GM21423 (cell line): ENCODE measurements around the gene MVK.
"Not testable (repeated sequence)": the region's sequence is repeated elsewhere in the genome, so short reads cannot be mapped to it uniquely, and the experiment has no call there.

Experiments
- ATAC-seq: cut with Tn5 transposase; IDR thresholded peaks from one replicate; pipeline ENCODE4 v1.9.1; 2021; ENCODE audit warnings: mild to moderate bottlenecking, moderate library complexity; ENCODE audit not compliant: unreplicated experiment

Gene MVK

DNA sequence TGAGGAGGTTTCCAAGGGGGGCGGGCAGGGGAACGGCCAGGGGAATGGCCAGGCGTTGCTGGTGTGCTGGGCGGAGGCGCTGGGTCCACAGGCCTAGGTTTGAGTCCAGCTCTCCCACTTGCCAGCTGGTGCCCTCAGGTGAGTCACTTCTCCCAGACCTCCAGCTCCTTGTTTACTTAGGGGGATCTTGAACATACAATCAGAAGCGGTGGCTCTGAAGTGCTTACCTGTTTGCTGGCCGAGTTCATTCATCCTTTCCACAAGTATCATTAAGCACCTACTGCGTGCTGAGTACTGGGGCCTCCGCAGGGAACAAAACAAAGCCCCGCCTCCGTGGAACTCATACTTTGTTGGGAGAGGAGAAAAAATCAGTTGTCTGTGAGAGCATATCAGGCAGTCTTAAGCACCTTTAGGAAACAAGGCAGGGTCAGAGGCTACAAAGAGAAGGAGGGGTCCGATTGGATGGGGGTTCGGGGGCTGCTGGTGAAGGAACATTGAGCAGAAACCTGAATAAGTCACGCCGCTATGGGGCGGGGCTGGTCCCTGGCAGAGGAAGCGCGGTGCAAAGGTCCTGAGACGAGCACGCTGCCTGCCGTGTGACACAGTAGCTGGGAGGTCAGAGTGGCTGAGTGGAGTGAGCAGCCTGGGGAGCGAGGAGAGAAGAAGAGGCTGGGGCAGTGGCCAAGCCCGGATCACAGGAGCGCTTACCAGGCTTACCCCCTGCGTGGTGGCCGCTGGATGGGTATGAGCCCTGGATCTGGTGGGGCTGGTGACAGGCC is 15.1 kb downstream of the MVK start:
- ATAC-seq: no peak

DNA sequence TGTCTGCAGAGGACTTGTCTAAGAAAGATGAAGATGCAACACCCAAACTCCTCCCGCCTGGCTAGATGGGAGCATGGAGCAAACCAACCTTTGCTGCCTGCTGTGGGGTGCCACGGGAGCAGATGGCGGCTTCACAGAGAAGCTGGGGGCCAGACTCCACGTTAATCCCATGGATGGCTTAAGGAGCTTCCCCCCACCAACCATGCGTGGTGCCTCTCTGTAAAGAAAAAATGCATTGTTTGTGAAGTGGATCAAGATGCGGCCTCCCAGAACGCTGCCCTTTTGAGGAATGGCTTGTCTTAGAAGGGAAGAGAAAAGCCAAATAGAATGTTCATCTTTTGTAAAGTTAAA is 15.6 kb downstream of the MVK start:
- no peak for ATAC-seq

GRCh38 chr12:109589691-109590245 is 16.2 kb downstream of the MVK start:
- no peak for ATAC-seq

DNA sequence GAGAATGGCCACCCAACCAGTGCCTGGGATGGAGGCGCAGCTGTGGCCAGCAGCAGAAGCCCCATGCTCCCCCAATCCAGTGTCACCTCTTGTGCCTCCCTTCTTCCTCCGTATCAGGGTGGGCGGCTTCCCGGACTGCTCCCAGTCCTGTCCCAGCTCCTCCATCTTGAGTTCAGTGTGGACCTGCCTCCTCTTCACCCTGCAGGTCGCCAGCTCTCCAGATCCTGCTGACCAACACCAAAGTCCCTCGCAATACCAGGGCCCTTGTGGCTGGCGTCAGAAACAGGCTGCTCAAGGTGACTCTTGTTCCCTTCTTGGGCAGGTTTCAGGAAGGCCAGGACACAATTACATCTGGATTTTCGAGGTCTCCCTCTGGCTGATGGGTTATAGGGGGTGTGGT is 17.0 kb downstream of the MVK start:
- no peak for ATAC-seq

DNA sequence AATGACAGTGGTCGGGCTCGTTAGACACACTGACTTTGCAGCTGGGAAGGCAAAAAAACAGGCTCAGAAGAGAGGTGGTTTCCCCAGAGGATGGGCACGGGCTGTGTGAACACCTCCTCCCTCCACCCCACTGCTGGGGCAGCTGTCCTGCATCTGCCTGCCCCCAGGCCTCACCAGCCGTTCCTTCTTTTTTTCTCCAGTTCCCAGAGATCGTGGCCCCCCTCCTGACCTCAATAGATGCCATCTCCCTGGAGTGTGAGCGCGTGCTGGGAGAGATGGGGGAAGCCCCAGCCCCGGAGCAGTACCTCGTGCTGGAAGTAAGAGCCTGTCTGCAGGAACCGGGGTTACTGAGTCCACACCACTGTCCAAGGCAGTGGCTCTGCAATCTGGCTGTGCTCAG is 17.4 kb downstream of the MVK start:
- ATAC-seq: no peak

GRCh38 chr12:109592195-109592904 is 18.8 kb downstream of the MVK start:
- ATAC-seq: no peak

DNA sequence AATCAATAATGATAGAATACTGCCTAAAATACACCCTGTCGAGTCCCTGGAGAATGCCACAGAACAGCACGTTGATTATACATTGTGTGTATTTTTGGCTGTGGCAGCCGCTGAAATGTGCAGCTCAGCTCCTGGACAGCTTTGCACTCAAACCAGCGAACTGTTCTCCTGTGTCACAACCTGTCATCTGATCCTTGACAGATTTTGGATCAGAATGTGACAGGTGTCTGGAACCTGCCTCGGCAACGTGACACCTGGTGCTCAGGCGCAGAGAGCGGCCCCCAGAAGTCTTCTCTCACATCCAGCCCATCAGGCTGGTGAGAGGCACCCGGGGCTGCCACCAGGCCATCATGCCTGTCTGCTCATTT is 19.3 kb downstream of the MVK start:
- no peak for ATAC-seq

DNA sequence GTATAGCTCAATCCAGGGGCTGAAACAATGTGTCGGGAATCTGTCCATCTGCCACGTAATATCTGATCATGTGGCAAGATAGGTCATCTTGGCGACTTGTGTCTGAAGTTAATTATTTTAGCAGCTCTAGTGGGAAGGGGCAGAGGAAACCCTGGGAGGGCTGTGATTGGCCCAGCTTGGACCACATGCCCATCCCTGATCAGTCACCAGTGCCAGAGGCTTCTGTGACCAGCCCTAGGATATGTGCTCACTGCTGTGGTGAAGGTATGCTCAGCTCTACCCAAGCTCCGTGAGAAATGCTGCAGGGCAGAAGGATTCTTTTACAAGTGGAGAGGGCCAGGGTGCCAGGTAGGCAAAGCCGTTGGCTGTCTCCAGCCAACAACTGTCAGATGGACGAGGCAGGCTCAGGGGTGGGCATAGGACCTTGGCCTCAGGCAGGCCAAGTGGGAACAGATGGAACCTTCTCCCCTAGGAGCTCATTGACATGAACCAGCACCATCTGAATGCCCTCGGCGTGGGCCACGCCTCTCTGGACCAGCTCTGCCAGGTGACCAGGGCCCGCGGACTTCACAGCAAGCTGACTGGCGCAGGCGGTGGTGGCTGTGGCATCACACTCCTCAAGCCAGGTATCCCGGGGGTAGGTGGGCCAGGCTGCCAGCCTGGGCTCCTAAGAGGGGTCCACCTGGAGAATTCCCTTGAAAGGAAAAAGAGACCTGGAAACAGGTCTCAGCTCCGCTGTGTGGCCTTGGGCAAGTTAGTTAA is 21.1 kb downstream of the MVK start:
- no peak for ATAC-seq

DNA sequence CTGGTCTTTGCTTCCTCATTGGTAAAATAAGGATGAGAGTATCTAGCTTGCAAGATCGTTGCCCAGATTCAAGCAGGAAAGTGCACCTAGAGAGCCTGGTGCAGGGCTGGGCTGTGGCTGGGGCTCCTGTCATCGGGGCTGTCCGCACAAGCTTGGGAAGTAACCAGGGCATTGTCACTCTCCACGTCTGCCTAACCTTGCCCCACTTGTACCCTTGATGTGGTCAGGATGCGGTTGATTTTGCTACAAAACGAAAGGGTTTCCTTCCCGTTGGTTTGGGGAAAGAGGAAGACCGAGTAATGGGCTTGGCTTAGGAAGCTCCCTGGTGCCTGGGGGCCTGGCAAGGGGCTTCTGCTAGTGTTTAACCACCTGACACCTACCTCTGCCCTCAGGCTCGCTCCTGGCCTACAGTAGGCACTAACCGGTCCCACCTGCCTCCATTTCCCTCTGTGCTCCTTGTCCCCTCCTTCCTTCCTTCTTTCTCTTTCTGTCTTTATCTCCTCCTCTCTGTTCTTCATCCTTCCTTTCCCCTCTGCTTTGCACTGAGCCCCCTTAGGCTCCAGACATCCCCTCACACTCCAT is 21.8 kb downstream of the MVK start:
- ATAC-seq: no peak

DNA sequence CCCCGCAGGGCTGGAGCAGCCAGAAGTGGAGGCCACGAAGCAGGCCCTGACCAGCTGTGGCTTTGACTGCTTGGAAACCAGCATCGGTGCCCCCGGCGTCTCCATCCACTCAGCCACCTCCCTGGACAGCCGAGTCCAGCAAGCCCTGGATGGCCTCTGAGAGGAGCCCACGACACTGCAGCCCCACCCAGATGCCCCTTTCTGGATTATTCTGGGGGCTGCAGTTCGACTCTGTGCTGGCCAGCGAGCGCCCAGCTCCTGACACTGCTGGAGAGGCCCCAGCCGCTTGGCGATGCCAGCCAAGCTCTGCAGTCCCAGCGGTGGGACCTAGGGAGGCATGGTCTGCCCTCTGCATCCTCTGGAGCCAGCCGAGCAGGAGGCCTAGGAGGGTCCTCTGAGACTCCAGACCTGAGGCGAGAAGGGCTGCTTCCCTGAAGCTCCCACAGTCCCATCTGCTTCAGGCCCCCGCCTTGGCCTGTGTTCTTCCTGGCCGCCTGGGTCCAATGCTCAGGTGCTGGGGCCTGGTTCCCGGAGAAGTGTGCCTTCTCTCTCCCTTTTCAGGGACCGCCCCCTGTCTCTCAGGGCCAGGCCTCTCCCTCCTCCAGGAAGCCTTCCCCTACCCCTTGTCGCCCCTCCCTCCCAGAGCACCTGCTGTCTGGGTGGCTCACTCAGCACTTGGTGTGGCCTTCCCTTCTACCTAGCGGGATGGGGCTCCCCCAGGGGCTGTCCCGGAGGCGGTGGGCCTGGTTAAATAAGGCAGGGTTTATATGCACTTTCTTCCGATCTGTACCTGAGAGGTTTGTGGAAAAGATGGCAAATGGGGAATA is 23.0 kb downstream of the MVK start:
- ATAC-seq: no peak

GRCh38 chr12:109597414-109597794 is 23.8 kb downstream of the MVK start:
- no peak for ATAC-seq

DNA sequence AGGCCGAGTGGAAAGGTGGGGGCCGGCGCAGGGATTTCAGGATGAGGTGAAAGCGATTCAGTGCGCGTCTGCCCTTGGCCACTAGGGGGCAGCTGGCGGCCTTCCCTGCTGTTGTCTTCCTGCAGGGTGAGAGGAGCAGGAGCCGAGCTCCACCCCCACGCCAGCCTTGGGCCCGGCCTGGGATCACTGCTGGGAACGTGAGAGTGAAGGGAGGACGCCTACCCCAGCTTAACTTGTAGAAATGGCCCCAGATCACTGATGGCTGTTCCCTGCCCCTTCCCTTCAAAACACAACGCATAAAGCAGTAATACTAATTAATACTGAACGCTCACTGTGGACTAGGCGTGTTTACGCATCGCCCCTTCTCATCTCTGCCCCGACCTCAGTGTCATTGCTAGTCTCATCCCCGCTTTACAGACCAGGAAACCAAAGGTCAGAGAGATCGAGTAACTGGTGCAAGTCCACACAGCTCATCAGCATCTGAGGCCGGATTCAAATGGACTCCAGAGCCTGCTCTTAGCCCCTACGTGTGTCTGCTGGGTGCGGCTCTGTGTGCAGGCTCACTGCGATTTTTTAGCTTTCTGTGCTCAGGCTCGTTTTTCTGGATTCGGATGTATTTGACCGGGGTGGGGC is 24.3 kb downstream of the MVK start:
- no peak for ATAC-seq

DNA sequence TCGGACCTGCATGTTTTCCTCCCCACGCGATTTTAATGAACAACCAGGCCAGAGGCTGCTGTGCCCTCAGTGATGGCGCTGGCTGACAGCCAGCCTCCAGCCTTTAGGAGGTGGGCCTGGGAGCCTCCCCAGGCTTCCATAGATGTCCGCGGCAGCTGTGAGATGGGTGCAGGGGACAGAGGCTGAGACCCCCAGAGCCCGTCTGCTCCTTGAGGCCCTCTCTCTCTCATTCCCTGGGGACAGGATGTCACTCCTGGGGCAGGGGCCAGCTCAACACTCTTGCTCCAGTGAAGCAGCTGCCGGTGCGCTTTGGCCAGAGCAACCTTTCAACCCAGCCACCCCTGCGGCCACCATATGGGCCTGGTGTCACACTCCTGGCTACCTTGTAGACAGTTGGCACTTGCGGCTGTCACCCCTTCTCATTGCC is 24.8 kb downstream of the MVK start:
- no peak for ATAC-seq

- ATAC-seq: no peak
Measured at GRCh38 chr12:109599087-109599486, 25.5 kb downstream of the MVK start.

DNA sequence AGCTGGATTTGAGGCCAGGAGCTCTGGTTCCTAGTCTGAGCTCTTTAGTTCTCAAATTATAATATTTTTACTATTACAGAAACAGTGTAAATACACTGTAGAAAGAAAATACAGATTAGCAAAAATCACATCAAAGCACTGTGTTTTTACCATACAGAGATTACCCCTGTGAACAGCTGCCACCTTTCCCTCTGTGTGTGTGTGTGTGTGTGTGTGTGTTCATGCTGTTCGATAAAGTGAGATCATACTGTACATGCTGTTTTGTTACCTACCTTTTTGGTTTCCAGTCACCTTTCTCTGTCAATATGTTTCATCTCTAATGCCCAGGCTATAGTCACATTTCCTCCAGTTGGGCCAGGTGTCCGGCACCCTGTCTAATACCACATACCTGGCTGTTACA is 26.9 kb downstream of the MVK start:
- no peak for ATAC-seq

- ATAC-seq: no peak
Measured at GRCh38 chr12:109600995-109601394, 27.4 kb downstream of the MVK start.

- no peak for ATAC-seq
Measured at GRCh38 chr12:109601557-109601956, 28.0 kb downstream of the MVK start.

DNA sequence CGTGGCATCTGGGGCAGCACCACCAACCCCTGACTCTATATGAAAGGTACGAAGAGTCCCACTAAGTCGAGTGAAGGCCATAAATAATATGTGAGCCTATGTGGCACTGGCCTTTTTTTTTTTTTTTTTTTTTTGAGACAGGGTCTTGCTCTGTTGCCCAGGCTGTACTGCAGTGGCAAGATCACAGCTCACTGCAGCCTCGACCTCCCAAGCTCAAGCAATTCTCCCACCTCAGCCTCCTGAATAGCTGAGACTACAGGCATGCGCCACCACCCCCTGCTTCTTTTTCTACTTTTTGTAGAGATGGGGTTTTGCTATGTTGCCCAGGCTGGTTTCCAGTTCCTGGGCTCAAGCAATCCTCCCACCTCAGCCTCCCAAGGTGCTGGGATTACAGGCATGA is 28.5 kb downstream of the MVK start:
- not testable (repeated sequence) for ATAC-seq

DNA sequence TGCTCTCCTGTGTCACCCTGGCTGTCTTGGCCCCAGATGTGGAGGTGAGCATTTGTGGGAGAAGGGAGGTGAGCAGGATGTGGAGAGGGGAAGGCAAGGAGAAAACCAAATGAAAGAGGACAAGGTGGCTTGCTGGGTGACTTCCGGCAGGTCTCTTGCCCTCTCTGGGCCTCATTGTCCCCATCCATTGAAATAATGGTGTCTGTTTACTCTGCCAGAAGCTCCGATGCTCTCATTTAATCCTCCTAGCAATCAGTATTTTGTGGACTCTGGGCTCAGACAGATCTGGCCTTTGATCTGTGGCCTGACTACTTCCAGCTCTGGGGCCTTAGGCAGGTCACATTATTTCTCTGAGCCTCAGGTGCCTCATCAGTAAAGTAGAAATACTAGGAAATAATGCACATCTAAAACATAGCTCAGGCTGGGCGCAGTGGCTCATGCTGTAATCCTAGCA is 30.6 kb downstream of the MVK start:
- no peak for ATAC-seq

- ATAC-seq: no peak
Measured at GRCh38 chr12:109605016-109605415, 31.4 kb downstream of the MVK start.
